HG02943 (cell line): Measurements from ENCODE around the gene BFSP2.
"Not testable (repeated sequence)": the region's sequence is repeated elsewhere in the genome, so short reads cannot be mapped to it uniquely, and the experiment has no call there.

ENCODE experiments used
- ATAC-seq: cut with Tn5 transposase; IDR thresholded peaks from one replicate; pipeline ENCODE4 v1.9.1; 2021; ENCODE audit warnings: mild to moderate bottlenecking, low read depth, moderate library complexity; ENCODE audit not compliant: unreplicated experiment

Gene BFSP2

DNA sequence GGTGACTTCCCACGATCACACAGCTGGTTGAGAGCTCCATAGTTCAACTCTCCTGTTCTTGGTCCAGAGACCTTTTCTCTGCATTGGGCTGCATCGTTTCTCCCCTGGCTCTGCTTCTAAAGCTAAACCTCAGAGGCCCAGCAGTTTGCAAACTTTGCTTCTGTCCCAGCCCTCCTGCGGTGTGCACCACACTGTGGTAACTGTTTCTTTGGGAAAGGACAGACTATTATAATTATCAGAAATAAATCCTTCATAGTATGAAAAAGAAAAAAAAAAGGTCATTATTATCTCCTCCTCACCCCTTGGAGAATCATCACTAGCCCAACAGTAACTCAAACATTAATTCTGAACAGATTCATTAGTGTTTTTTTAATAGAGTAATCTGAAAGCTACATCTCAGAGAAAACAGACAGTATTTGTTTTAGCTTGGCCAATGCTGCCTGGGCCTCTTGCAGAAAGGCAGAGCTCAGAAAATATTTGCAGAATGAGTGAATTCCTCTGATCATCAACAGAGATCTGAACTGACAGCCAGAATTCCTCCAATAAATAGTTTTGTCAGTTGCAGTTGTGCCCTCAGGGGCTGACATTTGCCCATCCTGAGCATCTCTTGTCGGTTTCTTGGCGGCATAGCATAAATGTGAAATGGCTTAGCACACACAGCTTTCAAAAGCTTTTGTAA lies 52.9 kb downstream of the BFSP2 start:
- no peak for ATAC-seq

- ATAC-seq: no peak
Observed at GRCh38 chr3:133453383-133453782, 53.5 kb downstream of the BFSP2 start.

DNA sequence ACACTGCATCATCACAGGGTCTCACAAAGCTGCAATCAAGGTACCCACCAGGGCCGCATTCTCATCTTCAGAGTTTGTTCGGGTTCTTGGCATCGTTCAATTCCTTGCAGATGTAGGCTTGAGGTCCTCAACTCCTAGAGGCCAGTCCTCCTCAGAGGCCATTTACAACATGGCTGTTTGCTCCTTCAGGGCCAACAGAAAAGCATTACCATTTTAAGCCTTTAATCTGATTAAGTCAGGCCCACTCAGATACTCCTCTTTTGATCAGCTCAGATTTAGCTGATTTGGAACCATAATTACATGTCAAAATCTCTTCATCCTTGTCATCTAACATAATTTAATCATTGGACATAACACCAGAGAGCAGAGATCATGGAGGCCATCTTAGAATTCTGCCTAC lies 55.4 kb downstream of the BFSP2 start:
- no peak for ATAC-seq

GRCh38 chr3:133455960-133456359 lies 56.1 kb downstream of the BFSP2 start:
- ATAC-seq: no peak

DNA sequence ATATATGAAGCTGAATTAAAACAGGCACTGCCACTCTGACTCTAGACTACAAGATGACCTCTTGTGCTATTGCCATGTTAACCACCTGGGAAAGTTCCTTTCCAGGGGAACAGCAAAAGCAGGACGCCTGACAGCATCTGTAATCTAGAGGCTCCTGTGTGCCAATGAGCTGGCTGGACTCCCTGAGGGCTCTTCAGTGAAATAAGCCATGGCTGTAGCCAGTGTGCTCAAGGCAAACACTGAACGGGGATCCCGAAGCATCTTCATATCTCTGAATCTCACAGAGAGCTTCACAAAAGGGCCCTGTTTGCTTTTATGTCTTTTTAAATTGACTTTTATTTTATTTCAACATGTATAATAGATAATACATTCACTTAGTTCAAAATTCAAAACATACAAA lies 57.2 kb downstream of the BFSP2 start:
- no peak for ATAC-seq

DNA sequence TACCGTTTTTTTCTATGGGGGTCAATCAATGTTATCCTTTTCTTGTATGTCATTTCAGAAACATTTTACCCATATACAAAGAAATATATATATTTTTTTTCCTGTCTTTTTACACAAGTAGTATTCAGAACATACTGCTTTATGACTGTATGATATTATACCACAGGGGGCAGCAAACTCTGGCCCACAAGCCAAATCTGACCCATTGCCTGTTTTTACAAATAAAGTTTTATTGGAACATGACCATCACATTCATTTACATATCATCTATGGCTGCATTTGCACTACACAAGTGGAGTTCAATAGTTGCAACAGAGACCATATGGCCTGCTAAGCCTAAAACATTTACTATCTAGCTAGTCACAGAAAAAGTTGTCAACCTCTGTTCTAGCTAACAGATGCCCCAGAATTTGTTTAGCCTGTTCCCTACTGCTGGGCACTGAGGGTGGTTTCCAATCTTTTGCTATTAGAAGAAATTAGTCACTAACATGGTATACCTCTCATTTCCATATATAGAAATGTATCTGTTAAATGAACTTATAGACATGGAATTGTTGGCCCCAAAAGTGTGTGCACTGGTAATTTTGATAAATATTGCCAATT lies 57.7 kb downstream of the BFSP2 start:
- no peak for ATAC-seq

GRCh38 chr3:133459400-133459799 lies 59.5 kb downstream of the BFSP2 start:
- ATAC-seq: no peak

GRCh38 chr3:133460809-133461208 lies 61.0 kb downstream of the BFSP2 start:
- ATAC-seq: no peak

- no peak for ATAC-seq
Observed at GRCh38 chr3:133461291-133461690, 61.4 kb downstream of the BFSP2 start.

DNA sequence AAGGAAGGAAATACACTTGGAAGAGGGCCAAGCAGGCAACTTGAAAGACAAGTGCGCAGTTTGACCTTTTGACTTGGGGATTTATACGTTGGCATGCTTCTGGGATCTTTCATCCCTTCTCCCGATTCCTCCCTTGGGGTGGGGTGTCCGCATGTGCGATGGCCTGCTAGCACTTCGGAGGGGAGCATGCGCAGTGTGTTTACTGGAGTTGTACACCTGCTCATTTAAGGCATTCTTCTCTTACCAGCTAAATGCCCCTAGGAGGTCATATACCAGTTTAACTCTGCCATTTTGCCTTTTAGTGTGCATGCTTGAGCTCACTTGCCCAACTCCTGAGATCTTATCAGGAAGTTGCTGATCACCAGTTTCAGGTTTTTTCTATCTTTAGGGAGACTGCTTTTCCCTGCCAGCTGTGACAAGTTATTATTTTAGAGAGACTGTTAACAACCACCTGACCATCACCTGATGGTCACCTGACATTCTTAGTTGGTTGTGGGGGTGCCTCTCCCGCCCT lies 63.5 kb downstream of the BFSP2 start:
- no peak for ATAC-seq

- no peak for ATAC-seq
Observed at GRCh38 chr3:133464573-133464972, 64.7 kb downstream of the BFSP2 start.

DNA sequence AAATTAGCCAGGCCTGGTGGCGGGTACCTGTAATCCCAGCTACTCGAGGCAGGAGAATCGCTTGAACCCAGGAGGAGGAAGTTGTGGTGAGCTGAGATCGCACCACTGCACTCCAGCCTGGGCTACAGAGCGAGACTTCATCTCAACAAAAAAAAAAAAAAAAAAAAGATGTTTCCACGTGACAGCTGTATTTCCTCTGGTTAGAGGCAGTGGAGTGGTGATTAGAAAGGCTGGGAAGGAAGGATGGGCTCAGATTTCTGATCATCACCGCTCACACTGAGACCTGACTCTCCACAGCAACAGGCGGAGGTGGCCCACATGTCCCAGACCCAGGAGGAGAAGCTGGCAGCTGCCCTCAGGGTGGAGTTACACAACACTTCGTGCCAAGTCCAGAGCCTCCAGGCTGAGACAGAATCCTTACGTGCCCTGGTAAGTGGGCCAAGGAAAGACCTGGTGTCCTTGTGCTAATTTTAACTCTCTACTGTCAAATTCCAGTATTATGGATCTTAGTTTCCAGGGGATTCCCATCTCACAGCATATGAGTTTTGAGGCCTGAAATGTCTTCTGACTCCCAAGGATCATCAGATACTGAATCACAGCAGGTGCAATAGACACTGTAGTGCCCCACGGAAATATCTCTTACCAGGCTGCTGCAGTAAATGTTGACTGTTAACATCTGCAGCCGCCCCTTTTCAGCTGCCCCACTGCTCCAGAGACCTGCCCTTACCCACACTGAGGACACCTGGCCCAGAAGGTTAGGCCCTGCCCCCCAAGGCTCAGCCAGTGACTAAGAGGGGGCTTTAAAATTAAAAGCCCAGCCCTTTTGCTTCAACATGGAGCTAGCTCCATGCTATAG lies 66.9 kb downstream of the BFSP2 start:
- ATAC-seq: no peak

DNA sequence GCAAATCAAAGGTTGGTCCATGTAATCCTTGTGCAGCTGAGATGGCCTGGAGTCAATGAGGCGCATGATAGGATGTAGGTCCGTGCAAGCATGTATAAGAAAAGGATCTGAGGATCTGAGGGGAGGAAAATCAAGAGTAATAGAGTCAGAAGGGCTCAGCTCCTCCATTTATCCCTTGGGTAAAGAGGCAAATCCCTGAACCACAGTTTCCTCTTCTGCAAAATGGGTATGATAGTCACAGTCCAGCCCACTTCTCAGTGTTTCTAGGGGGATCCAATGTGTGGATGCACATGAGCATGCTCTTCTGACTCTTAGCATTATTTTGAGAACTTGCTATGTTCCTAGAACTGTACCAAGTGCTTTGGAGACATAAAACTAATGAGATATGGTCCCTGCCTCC lies 67.9 kb downstream of the BFSP2 start:
- ATAC-seq: no peak

DNA sequence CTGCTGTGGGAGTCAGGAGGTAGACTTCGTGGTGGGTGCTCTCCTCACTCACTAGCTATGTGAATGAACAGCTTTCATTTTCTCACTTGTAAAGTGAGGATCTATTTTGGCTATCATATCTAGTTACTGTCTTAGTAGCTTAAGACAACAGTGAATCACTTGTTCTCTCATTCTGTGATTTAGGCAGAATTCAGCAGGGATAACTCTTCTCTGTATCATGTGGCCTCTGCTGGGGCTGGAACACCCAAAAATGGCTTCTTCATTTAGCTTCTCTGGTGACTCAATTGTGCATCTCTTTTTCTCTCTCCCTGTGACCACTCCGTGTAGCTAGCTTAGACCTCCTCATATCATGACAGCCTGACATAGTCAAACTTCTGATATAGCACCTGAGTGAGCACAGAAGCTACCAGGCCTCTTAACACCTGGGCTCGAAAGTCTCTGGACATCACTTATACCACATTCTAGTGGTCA lies 68.4 kb downstream of the BFSP2 start:
- no peak for ATAC-seq

DNA sequence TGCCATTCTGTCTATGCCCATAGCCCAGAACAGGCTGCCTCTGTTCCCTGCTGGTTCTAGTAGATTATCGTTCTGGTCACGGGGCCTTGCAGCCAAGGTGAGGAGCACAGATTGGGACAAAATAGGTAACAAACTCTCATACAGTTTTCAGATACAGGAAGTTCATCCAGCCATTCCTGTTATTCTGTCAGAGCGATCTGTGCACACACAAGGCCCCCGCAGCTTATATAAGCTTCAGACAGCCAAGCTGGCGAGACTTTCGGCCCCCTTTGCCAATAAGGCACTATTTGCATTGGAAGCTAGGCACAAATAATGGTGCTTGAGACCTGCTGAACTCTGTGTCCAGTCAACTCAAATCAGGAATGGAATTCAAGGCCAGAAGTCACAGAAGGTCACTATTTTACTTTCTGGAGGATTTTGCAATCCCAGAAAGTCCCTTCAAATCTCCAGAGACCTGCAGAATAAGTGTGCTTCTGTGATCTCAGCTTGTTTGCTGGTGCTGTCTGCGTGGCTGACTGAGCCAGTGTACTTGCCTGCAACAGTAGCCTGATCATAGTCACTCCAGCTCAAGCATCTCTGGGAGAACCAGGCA lies 69.4 kb downstream of the BFSP2 start:
- ATAC-seq: no peak

DNA sequence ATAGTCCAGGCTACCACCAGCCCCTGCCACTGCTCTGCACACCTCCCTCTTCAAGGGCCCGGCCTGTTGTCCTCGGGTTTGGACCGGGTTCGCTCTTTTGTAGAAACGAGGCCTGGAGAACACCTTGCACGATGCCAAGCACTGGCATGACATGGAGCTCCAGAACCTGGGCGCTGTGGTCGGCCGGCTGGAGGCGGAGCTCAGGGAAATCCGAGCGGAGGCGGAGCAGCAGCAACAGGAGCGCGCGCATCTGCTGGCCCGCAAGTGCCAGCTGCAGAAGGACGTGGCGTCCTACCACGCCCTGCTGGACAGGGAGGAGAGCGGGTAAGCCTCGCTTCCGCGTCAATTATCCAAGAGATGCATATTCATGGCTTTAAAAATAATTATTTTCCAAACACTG lies 72.4 kb downstream of the BFSP2 start:
- no peak for ATAC-seq

GRCh38 chr3:133472889-133473288 lies 73.0 kb downstream of the BFSP2 start:
- no peak for ATAC-seq

GRCh38 chr3:133473472-133474191 lies 73.8 kb downstream of the BFSP2 start:
- not testable (repeated sequence) for ATAC-seq

- ATAC-seq: no peak
Observed at GRCh38 chr3:133474251-133474801, 74.5 kb downstream of the BFSP2 start.

DNA sequence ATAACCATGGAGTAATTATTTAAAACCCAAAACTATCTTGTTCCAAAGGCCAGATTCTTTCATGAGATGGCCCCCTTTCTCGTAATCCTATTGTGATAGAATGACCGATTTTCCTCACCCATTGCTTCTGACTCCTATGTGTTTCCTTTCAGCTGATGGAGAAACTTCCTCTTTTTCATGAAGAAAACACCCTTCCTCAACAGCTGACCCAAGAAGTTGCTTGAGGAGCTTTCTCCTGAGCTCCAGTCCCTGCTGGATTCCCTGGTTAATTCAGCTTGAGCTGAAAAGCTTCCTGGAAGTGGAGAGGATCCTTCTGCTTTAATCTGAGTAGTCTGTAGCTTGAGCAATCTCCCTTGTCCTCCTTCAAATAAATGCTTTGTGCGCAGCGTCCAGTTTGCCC lies 75.0 kb downstream of the BFSP2 start:
- ATAC-seq: no peak
